ENCODE measurements around the gene GGA2. TPM values are rescaled to one million over a fixed set of nuclear protein-coding genes. Genes with fewer than 3 reads are reported as not detected.
"Not testable (repeated sequence)": the region's sequence is repeated elsewhere in the genome, so short reads cannot be mapped to it uniquely, and the experiment has no call there.

Gene GGA2
- total RNA-seq, 1 experiment from 2014 or later: 67.6 TPM

GRCh38 chr16:23486480-23486879 lies 23.8 kb downstream of the GGA2 start:
- DNase-seq (ENCODE audit: low read depth): no peak
- in situ Hi-C loops (cut with HindIII; ENCODE audit: low pct_unique_long_range_greater_than_20kb, low sequenced_read_pairs): no loop called here

DNA sequence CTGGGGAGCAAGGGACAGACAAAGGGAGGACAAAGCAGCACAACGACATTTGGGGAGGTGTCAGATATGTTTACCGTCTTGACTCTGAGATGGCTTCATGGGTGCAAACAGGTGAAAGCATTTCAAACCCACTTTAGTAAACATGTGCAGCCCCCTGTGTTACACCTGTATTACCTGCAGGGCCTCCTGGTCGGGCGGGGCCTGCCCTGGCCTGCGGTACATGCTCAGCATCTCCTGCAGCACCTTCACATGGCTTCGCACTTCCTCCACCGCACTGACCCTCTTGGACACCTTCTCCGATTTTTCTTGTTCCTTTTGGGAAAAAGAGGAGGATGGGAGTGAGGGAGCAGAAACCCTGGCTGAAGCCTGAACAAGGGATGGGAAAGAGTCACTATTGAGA lies 24.5 kb downstream of the GGA2 start:
- in situ Hi-C loops (cut with HindIII; ENCODE audit: low pct_unique_long_range_greater_than_20kb, low sequenced_read_pairs): no loop called here
- no peak for DNase-seq (ENCODE audit: low read depth)

DNA sequence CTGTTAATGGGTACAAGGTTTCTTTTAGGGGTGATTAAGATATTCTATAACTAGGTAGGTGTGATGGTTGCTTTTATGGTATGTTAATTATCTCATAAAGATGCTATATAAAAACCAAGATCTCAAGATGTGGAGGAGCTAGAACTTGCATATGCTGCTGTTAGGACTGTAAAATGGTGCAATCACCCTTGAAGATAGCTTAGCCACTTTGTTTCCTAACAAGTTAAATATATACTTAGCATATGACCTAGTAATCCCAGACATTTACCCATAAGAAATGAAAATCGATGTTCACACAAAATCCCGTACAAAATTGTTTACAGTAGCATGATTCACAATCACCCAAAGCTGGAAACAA lies 25.1 kb downstream of the GGA2 start:
- in situ Hi-C loops (cut with HindIII; ENCODE audit: low pct_unique_long_range_greater_than_20kb, low sequenced_read_pairs): no loop called here

GRCh38 chr16:23484510-23485256 lies 25.6 kb downstream of the GGA2 start:
- DNase-seq (ENCODE audit: low read depth): no peak
- in situ Hi-C loops (cut with HindIII; ENCODE audit: low pct_unique_long_range_greater_than_20kb, low sequenced_read_pairs): no loop called here

More for the DNA sequence above, 25.1 kb downstream of the GGA2 start:
- no peak for DNase-seq (ENCODE audit: low read depth)

DNA sequence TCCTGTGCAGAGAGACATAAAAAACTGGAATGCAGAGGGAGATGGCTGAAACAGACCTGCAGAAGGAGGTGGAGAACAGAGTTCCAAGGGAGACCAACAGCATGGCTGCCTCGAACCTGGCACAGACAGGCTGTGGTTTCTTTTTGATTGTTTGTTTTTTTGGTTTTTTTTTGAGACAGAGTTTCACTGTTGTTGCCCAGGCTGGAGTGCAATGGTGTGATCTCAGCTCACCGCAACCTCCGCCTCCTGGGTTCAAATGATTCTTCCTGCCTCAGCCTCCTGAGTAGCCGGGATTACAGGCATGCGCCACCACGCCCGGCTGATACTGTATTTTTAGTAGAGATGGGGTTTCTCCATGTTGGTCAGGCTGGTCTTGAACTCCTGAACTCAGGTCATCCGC lies 26.8 kb downstream of the GGA2 start:
- DNase-seq (ENCODE audit: low read depth); in situ Hi-C loops (cut with HindIII; ENCODE audit: low pct_unique_long_range_greater_than_20kb, low sequenced_read_pairs): not testable (repeated sequence)

GRCh38 chr16:23482778-23483177 lies 27.5 kb downstream of the GGA2 start:
- in situ Hi-C loops (cut with HindIII; ENCODE audit: low pct_unique_long_range_greater_than_20kb, low sequenced_read_pairs): no loop called here
- no peak for DNase-seq (ENCODE audit: low read depth)

- in situ Hi-C loops (cut with HindIII; ENCODE audit: low pct_unique_long_range_greater_than_20kb, low sequenced_read_pairs): no loop called here
- no peak for DNase-seq (ENCODE audit: low read depth)
Measured at GRCh38 chr16:23480257-23480656, 30.0 kb downstream of the GGA2 start.

- in situ Hi-C loops (cut with HindIII; ENCODE audit: low pct_unique_long_range_greater_than_20kb, low sequenced_read_pairs): no loop called here
- DNase-seq (ENCODE audit: low read depth): no peak
Measured at GRCh38 chr16:23479138-23479537, 31.2 kb downstream of the GGA2 start.

GRCh38 chr16:23478566-23478965 lies 31.7 kb downstream of the GGA2 start:
- in situ Hi-C loops (cut with HindIII; ENCODE audit: low pct_unique_long_range_greater_than_20kb, low sequenced_read_pairs): no loop called here
- no peak for DNase-seq (ENCODE audit: low read depth)

DNA sequence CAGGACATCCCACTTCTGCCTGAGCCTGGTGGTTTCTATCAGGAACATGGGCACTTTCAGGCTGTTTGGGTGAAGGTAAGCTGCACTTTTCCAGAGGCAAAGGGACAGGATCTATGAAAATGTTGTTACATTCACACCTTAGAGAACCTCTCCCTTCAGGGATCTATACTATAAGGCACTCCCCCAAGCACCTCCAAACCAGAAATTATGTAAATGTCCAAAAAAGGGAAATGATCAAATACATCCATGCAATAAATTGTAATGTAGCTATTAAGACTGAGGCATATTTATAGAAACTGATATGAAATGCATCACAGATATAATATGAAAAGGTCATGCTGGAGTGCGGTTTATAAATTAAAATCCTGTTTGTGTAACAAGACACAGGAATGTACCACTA lies 34.0 kb downstream of the GGA2 start:
- no peak for DNase-seq (ENCODE audit: low read depth)
- in situ Hi-C loops (cut with HindIII; ENCODE audit: low pct_unique_long_range_greater_than_20kb, low sequenced_read_pairs): no loop called here

DNA sequence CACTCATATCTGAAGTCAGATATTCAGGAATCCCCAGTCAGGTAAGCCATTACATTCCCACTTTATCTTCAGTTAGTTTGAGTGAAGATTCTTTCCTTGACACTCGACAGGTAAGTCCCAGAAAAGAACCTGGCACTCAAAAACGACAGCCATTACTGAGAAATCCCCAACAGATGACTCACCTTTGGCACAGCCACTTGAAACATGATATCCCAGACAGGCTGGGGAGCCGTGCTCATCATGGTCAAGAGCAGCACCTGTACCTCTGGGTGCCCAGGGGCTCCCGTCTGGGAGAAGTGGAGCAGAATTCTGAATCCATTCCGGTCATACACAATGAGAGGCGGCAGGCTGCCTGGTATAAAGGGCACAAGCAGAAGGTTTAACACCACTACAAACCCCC lies 40.5 kb downstream of the GGA2 start:
- peak; percentile 79 for DNase-seq (ENCODE audit: low read depth)
- in situ Hi-C loops (cut with HindIII; ENCODE audit: low pct_unique_long_range_greater_than_20kb, low sequenced_read_pairs): no loop called here

DNA sequence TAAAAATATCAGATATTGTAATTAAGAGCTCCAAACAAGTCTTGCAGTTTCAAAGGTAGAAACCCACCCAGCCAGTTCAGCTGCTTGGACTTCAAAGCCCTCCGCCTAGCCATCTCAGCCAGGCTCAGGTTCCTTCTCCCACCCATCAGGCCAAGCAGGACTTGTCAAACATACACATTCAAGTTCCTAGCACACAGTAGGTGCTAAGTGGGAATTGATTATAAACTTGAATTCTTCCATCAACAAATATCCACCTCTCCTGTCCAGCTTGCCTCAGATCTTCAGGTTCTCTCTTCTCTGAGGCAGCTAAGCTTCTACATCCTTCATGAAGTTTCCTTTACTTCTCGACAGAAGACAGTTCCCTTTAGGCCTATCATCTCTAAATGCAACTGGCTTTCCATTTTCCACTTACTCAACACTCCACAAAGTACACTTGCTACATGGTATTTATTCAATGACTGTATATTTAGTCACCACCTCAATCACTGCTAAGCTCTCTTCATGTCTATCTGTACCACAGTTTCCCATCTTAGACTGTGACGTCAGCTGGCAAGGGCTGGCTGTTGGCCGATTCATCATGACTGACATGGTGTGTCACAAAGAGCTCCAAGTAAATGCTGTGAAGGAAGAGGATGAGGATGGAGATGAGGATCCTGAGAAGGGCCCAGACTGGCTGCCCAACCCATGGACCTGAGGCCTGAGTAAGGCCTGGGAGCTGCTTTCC lies 44.0 kb downstream of the GGA2 start:
- in situ Hi-C loops (cut with HindIII; ENCODE audit: low pct_unique_long_range_greater_than_20kb, low sequenced_read_pairs): no loop called here

DNA sequence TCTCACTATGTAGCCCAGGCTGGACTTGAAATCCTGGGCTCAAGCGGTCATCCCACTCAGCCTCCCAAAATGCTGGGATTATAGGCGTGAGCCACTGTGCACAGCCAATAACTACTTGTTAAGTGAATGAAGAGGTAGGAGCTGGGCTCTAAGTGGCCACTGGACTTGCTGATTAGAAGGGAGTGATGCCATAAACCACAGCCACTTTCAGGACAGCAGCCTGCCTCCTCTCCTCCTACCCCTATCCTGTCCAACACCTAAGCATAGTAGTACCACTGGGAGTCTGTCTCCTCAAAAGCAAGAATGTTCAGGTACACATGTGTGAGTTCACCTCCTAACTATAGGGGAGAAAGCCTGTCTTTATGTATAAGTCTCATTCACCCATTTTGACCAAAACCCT lies 45.1 kb downstream of the GGA2 start:
- DNase-seq (ENCODE audit: low read depth): no peak
- in situ Hi-C loops (cut with HindIII; ENCODE audit: low pct_unique_long_range_greater_than_20kb, low sequenced_read_pairs): no loop called here

More for the DNA sequence above, 44.0 kb downstream of the GGA2 start:
- peak; percentile 73 for DNase-seq (ENCODE audit: low read depth)

GRCh38 chr16:23464196-23464595 lies 46.1 kb downstream of the GGA2 start:
- DNase-seq (ENCODE audit: low read depth): no peak
- in situ Hi-C loops (cut with HindIII; ENCODE audit: low pct_unique_long_range_greater_than_20kb, low sequenced_read_pairs): no loop called here

DNA sequence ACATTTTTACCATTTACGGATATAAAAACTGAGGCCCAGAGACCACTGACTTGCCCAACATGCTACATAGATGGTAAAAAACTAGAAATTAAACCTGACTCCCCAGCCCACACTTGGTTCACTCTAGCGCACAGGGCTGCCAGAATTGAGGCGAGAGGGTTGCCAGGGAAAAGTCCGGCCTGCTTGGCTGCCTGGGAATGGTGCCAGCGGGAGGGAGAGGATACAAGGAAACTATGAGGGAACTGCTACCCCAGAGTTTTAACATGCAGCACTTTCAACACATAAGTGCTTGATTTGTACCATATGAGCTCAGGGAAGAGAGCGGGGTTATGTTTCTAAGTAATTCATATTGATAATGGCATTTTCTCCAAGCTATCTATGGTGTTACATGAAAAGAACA lies 47.3 kb downstream of the GGA2 start:
- in situ Hi-C loops (cut with HindIII; ENCODE audit: low pct_unique_long_range_greater_than_20kb, low sequenced_read_pairs); DNase-seq (ENCODE audit: low read depth): not testable (repeated sequence)

GRCh38 chr16:23453338-23454052 lies 56.8 kb downstream of the GGA2 start:
- in situ Hi-C loops (cut with HindIII; ENCODE audit: low pct_unique_long_range_greater_than_20kb, low sequenced_read_pairs): no loop called here
- DNase-seq (ENCODE audit: low read depth): no peak

- peak; percentile 91 for DNase-seq (ENCODE audit: low read depth)
- in situ Hi-C loops (cut with HindIII; ENCODE audit: low pct_unique_long_range_greater_than_20kb, low sequenced_read_pairs): no loop called here
Measured at GRCh38 chr16:23452572-23453337, 57.5 kb downstream of the GGA2 start, which contains the start of gene COG7. Gene COG7 (minus strand): TSS chr16:23453189. CDS start chr16:23452994, 195 bp downstream.

DNA sequence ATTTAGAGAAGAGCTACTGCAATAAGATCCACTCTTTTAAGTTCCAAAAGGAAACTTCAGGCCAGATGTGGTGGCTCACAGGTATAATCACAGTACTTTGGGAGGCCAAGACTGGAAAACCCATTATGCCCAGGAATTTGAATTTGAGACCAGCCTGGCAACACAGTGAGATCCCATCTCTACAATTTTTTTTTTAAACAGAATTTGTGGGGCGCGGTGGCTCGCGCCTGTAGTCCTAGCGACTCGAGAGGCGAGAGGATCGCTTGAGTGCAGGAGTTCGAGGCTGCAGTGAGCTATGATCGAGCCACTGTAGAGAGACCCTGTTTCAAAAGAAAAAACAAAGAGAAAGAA lies 58.1 kb downstream of the GGA2 start:
- in situ Hi-C loops (cut with HindIII; ENCODE audit: low pct_unique_long_range_greater_than_20kb, low sequenced_read_pairs): no loop called here
- no peak for DNase-seq (ENCODE audit: low read depth)
